GM21529 (cell line): Measurements from ENCODE around the gene RPL13.

Experiments
- ATAC-seq: cut with Tn5 transposase; IDR thresholded peaks from one replicate; pipeline ENCODE4 v1.9.1; 2021; ENCODE audit not compliant: unreplicated experiment

Gene RPL13

GRCh38 chr16:89613231-89613953 lies 52.9 kb downstream of the RPL13 start, which contains the start of gene DPEP1:
TSS of gene DPEP1 (plus strand) at chr16:89613642. CDS start at chr16:89630411, 16,769 bp downstream.
- no peak for ATAC-seq

GRCh38 chr16:89613954-89614459 lies 53.5 kb downstream of the RPL13 start:
- no peak for ATAC-seq
